ENCODE results near the gene CFDP1.

- no peak for TF ChIP-seq CTCF (IDR thresholded peaks at IDR 0.05; ENCODE audit: low read length)
- no peak for TF ChIP-seq EZH2 (IDR thresholded peaks at IDR 0.05; ENCODE audit: borderline replicate concordance, low read length)
These were observed 184.5 kb downstream of the CFDP1 start for GRCh38 chr16:75248536-75249380.

All from OCI-LY1 (cell line).